HG03342 (cell line): ENCODE measurements around the gene VPS29.

ENCODE experiments used
- ATAC-seq: cut with Tn5 transposase; IDR thresholded peaks from one replicate; pipeline ENCODE4 v1.9.1; 2021; ENCODE audit warnings: mild to moderate bottlenecking, moderate library complexity; ENCODE audit not compliant: unreplicated experiment

The VPS29 gene

GRCh38 chr12:110451263-110451662 is 50.6 kb downstream of the VPS29 start:
- no peak for ATAC-seq

GRCh38 chr12:110449799-110450497 is 52.0 kb downstream of the VPS29 start, which contains the start of gene ARPC3:
TSS of gene ARPC3 (minus strand) at chr12:110450337. CDS start at chr12:110450260, 77 bp downstream.
- ATAC-seq = peak; percentile 94

GRCh38 chr12:110444455-110444854 is 57.5 kb downstream of the VPS29 start:
- no peak for ATAC-seq
